NCI-H146 treated with DMSO at 0.1 percent for 48 hours (cell line): ENCODE data around the gene CRIM1.

Source experiments
- DNase-seq: peaks from one replicate; lab custom pipeline; 2025; ENCODE audit not compliant: unreplicated experiment; lab: John Stamatoyannopoulos, UW

The CRIM1 gene

DNA sequence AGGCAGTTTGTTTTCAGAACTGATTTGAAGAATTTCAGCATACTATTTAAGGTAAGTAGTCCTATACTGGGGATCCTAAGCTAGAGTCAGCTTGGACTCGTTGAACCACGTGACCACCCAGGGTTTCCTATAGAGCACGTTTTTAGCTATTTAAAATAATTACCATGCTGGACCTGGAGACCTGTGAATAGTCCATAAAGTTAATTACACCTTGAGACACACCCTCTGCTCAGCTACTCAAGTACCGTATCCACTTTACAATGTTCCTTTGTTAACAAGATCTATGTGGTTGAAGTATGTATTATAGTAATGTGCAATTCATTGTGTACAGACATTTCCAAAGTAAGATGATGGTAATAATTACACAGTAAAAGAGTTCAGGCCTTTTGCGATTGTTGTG is 67.6 kb downstream of the CRIM1 start:
- no peak for DNase-seq

DNA sequence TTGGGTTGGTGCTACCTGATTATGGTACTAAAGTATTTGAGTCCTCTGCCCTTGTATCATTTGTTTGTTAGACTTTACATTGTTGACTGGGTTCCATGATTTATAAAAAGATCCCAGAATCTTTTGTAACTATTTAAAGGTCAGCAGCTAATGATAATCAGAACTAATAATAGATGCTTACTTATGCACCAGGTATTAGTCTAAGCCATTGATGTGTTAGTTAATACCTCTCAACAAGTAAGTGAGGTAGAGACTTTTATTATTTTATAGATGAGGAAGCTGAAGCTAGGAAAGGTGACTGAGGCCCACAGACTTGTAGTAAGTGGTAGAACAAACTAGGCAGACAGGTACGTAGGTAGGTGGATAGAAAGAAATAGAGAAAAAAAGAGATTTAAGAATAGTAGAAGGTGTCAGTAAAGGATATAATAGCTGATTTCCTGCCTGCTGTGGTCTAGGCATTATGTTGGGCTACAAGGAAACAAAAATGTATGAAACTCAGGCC is 68.1 kb downstream of the CRIM1 start:
- DNase-seq = no peak

GRCh38 chr2:36425608-36426355 is 70.2 kb downstream of the CRIM1 start:
- DNase-seq = no peak

GRCh38 chr2:36427790-36428243 is 72.2 kb downstream of the CRIM1 start:
- DNase-seq = no peak

DNA sequence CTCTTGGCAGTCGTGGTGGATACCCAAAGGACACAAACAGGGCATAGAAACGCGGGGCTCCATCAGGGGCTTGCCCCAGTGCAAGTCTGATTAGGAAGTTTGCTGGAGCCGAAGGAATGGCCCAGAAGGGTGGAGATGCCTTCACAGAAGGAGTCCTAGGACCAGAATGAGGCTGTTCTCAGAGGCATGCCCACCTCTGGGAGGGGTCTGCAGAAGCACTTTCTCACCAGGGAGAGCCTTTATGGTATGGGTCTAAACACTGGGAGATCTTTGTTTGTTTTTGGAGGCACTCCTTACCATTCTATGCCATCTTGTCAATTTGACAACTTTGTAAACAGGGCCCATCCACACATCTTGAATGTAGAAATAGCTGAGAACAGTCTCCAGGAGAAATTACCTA is 75.0 kb downstream of the CRIM1 start:
- DNase-seq = no peak

- no peak for DNase-seq
Observed at GRCh38 chr2:36432479-36432878, 76.9 kb downstream of the CRIM1 start.

DNA sequence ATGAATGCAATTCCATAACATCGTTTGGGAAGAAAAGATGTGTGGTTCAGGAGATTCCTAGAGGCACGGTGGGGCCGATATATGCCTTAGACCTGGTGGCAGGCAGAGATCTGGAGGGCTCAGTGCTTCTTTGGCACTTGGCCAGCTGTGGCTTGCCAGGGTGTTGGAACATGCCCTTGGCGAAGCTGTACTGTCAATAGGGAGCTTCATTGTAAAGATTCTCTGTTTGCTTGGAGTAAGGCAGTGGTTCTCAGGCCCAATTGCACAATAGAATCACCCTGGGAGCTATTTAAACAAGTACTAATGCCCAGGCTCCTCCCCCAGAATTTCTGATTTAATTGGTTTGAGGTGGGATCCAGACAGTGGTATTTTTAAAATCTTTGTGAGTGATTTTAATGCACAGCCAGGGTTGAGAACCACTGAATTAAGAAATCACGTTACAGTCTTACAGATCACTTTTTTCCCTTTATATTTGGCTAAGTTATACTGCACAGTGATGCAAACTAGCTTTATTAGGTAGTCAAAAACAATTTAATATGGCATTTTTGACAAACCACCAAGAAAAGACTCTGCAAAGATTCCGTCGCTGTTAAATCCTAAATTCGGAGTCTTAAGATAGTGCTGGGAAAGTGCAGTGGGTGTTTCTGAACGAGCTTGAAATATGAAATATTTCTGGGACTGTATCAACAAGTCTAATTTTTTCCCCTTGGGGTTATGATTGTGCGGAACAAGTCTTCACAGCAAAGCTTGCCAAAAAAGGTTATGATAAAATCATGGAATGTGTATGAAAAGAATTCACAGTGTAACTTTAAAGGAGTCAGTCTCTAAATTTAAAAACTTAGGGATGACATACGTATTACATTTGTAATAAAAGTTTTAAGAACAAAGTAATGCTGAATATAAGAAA is 78.0 kb downstream of the CRIM1 start:
- DNase-seq = peak; percentile 5

DNA sequence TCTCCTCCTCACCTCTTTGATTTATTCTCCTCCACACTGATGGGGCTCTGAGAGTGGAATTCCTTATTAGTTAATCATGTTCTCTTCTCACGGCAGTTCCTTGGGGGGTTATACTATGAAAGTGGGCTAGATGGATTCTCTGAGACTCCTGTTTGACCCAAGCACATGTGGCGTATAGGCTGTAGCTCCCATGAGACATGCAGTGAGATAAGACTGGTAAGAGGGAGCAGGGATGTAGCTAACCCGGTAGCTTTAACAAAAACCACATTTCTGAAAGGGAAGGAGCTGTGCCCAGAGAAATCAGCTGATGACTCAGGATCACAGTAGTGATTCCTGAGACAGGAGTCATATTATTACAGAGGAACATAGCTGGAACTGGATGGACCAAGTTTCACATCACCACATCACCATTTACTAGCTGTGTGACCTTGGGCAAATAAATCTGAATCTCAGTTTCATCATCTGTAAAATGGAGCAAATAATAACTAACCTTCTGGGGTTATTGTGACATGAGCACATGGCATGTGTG is 82.9 kb downstream of the CRIM1 start:
- no peak for DNase-seq

GRCh38 chr2:36439084-36439483 is 83.5 kb downstream of the CRIM1 start:
- DNase-seq = no peak

- no peak for DNase-seq
Observed at GRCh38 chr2:36441065-36441625, 85.6 kb downstream of the CRIM1 start.

- no peak for DNase-seq
Observed at GRCh38 chr2:36441816-36442215, 86.2 kb downstream of the CRIM1 start.

- DNase-seq = no peak
Observed at GRCh38 chr2:36444216-36444936, 88.8 kb downstream of the CRIM1 start.

DNA sequence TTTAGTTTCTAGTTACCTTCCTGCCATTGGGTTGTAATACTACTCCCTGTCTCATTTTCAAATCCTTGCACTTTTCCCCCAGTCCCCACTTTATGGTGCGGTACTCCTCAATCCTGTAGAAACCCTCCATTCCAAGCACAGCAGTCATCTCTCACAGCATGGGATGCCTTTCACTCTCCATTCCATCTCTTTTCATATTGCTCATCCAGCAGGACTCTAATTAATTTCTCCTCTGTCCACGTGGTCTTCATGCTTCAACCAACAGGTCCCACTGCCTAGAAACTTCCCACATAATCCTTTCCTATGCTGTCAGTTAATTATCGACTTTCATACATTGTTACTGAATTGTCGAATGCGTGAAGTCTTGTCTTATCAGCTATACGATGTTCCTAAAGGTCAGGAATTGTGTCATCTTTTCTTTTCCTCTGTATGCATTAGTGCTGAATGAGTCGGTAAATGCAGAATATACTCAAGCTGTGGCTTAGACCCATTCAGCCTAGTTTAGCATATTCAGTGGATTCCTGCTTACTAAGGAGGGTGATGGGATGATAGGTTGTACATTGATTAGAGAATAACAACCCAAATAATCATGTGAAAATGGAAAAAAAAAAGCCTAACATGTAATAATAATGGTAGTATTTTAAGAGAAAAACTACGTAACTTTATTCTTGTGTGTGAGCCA is 89.7 kb downstream of the CRIM1 start:
- no peak for DNase-seq

DNA sequence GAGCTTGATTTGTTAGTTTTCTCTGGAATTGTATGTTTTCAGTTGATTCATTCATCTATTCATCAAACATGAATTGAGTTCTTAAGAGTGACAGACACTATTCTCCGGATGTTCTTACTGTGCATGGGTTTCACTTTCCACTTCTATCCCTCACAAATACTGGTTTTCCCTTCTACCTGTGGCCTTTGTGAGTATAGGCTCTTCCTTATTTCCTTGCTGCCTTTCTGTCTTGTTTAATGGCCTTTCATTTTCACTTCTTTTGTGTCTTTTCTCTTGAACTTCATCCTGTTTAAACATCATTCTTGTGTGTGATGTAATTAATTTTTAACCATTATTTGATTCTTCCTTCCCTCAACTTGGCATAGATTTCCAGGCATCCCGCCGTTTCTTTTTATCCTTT is 90.7 kb downstream of the CRIM1 start:
- DNase-seq = no peak

- DNase-seq = no peak
Observed at GRCh38 chr2:36449213-36449612, 93.6 kb downstream of the CRIM1 start.

GRCh38 chr2:36449943-36450392 is 94.4 kb downstream of the CRIM1 start:
- DNase-seq = no peak

DNA sequence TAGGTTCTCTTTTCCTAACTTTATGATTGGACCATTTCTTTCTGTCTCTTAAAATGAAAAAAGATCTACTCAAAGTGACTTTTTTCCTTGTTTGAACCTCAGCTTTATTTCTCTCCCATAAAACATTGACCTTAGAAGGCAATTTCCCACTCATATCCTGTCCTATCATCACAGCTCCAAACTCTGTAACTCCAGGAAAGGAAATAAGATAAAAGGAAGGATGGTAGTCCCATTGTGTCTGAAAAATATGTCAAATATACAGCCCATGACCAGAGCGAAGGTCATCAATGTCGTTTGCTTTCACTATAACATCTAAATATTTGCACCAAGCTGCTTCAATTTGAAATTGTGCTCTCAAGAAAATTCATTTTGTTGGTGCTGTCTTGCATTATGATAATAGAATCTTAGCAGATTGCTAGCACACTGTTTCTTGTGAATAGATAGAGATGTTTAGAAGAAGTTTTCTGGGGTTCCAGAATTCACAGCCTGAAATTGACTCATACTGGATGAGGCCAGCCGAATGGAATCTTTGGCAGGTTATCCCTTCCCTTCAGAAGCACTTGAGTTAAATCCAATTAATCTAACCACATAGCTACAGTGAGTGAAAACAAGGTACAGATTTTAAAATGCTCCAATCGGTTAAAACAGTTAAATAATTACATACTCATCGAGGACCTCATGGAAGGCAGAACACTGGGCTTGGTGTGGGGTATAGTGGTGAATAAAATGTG is 95.1 kb downstream of the CRIM1 start:
- DNase-seq = no peak

DNA sequence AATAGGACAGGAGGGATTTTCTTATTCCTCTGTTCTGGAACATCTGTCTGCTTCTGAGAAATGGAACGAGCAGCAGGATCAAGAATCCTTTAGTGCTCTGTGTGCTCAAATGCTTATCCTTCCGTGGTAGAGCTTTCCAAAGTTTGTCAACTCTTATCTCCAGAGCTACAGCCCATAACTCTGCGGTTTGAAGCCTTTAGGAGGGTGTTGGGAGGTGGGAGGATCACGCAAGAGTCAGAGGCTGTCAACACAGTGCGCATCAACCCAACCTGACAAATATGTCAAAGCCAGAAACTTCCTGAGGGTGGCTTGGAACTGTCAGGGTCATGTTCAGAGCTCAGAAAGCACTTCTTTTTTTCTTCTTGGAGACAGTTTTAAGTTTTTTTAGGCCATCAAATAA is 95.9 kb downstream of the CRIM1 start:
- DNase-seq = no peak

- no peak for DNase-seq
Observed at GRCh38 chr2:36452260-36452659, 96.7 kb downstream of the CRIM1 start.
